Raji (cell line): ENCODE data around the gene FRMD8.

ENCODE experiments used
- POLR2A ChIP-seq: IDR thresholded peaks from 2 replicates; pipeline ENCODE4 v1.6.1; 2011; ENCODE audit warnings: low read depth, low read length, control low read depth; ENCODE audit not compliant: insufficient read depth

The FRMD8 gene

GRCh38 chr11:65386307-65387140 is at the start of gene FRMD8:
TSS of gene FRMD8 (plus strand) at chr11:65386637. CDS start at chr11:65387037, 400 bp downstream.
- TF ChIP-seq POLR2A, result peak; percentile 81

DNA sequence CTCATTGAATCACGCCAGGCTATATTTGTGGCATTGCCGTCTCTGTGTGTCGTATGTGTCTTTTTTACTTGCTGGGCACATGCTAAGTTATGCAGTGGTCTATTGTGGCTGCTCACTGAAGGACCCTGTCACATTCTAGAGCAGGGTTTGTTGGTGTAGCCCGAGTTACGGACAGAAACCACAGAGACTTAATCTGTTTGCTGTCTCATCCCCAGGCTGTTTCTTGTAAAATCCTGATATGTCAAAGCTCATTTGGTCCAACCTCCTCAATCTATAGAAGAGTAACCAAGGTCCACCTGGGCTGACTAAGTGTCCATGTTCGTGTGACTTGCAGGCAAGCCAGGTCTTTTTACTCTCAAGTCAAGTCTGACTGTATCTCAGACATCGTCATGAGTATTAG is 47.8 kb upstream of the FRMD8 start:
- no peak for TF ChIP-seq POLR2A

DNA sequence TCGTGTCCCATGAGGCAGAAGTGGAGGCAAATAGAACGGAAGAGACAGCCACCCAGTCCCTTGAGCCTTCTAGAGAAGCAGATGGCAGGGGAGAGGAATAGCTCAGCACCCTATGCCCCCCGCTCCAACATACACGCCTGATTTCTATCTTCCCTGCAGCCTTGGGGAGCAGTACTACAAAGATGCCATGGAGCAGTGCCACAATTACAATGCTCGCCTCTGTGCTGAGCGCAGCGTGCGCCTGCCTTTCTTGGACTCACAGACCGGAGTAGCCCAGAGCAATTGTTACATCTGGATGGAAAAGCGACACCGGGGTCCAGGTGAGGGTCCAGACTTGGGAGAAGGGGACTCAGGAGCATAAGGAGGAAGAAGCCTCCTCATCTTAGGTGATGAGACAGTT is 46.2 kb upstream of the FRMD8 start:
- TF ChIP-seq POLR2A, result no peak

GRCh38 chr11:65341856-65342255 is 44.6 kb upstream of the FRMD8 start:
- no peak for TF ChIP-seq POLR2A

- no peak for TF ChIP-seq POLR2A
Measured at GRCh38 chr11:65351511-65351910, 34.9 kb upstream of the FRMD8 start.

GRCh38 chr11:65352783-65353182 is 33.7 kb upstream of the FRMD8 start:
- no peak for TF ChIP-seq POLR2A

- TF ChIP-seq POLR2A, result no peak
Measured at GRCh38 chr11:65353376-65353775, 33.1 kb upstream of the FRMD8 start.

DNA sequence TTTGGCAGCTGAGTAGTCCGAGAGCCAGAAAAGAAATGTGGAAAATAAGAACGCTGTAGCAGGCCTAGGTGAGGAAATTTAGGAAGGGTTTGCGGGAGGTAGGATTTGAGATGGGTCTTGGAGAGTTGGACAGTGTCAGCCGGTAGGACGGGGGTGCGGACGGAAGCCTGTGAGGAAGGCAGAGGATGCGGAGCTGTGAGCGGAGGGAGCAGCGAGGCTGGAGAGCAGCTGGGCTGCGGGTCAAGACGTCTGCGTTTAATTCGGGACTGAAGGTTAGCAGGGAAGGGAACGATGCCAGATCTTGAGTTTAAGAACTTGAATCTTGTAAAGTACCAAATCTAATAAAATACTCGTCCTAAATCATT is 32.6 kb upstream of the FRMD8 start:
- no peak for TF ChIP-seq POLR2A

DNA sequence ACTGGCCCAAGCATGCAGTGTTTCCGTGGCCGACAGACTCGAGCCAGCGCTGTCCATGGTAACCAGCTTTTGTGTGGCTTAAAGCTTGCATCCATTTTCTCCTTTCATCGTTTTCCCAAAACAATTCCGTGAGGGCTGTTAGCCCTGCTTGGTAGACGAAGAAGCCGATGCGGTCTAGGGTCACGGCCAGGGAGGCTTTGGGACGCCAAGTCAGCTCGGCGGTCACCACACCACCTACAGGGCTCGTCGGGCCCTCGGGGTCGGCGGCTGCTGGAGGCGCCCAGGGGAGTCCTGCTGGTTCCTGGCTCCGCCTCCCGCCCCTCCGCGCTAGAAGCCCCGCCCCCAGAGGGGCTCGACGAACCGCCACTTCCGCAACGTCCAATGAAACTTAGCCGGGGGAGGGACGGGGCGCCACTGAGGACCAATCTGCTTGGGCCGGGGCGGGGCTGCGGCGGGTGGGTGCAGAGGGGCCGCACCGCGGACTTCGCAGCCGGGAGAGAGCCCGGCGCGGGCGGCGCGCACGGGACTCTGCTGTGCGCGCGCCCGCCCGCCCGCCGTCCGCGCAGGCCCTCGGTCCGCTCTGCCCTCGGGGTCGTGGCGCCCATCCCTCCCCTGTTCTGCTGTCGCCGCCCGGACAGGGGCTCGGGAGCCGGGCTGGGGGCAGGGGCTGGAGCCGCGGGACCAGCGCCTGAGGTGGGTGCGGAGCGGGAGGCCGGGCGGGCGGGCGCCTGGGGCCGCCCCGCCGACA is 32.0 kb upstream of the FRMD8 start, which contains the start of gene TIGD3:
Gene TIGD3 (plus strand): TSS at position 487 of the 748 bp plus-strand sequence. CDS start 1,058 bp downstream, outside the sequence.
- peak; percentile 70 for TF ChIP-seq POLR2A

- no peak for TF ChIP-seq POLR2A
Measured at GRCh38 chr11:65355013-65355775, 31.2 kb upstream of the FRMD8 start.

DNA sequence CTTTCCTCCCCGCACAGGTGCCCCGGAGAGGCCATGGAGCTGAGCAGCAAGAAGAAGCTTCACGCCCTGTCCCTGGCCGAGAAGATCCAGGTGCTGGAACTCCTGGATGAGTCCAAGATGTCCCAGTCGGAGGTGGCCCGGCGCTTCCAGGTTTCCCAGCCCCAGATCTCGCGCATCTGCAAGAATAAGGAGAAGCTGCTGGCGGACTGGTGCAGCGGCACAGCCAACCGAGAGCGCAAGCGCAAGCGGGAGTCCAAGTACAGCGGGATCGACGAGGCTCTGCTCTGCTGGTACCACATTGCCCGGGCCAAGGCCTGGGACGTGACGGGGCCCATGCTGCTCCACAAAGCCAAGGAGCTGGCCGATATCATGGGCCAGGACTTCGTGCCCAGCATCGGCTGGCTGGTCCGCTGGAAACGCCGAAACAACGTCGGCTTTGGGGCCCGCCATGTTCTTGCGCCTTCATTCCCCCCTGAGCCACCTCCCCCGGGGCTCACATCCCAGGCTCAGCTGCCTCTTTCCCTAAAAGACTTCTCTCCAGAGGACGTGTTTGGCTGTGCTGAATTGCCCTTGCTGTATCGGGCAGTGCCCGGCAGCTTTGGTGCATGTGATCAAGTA is 30.6 kb upstream of the FRMD8 start:
- TF ChIP-seq POLR2A, result no peak

DNA sequence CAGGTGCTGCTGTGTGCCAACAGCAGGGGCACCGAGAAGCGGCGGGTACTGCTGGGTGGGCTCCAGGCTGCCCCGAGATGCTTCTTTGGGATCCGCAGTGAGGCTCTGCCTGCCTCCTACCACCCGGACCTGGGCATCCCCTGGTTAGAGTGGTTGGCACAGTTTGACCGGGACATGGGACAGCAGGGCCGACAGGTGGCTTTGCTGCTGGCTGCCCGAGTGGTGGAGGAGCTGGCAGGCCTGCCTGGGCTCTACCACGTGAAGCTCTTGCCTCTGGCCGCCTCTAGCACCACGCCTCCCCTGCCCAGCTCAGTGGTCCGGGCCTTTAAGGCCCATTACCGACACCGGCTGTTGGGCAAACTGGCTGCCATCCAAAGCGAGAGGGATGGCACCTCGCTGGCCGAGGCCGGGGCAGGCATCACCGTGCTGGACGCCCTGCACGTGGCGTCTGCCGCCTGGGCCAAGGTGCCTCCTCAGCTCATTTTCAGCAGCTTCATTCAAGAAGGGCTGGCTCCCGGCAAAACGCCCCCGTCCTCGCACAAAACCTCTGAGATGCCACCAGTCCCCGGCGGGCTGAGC is 30.0 kb upstream of the FRMD8 start:
- no peak for TF ChIP-seq POLR2A

DNA sequence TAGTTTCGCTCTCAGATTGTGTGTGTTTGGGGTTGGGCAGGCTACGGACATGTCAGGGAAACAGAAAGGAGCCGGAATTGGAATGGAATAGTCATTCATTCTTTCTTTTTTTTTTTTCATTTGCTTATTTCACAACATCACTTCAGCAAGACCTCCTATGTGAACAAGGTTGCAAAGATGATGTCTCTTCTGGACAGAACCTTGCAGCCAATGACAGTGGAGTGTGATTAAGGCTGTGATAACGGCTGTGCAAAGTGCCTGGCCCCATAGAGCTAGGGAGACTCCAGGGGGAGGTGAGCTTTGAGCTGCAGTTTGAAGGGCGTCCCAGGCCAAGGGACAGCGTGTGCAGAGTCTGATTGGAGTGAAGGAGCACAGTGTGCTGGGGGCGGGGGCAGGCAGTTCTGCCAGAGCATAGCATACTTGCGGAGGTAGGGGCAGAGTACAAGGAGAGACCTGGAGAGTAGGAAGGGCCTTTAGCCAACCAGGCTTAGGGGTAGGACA is 28.5 kb upstream of the FRMD8 start:
- no peak for TF ChIP-seq POLR2A

DNA sequence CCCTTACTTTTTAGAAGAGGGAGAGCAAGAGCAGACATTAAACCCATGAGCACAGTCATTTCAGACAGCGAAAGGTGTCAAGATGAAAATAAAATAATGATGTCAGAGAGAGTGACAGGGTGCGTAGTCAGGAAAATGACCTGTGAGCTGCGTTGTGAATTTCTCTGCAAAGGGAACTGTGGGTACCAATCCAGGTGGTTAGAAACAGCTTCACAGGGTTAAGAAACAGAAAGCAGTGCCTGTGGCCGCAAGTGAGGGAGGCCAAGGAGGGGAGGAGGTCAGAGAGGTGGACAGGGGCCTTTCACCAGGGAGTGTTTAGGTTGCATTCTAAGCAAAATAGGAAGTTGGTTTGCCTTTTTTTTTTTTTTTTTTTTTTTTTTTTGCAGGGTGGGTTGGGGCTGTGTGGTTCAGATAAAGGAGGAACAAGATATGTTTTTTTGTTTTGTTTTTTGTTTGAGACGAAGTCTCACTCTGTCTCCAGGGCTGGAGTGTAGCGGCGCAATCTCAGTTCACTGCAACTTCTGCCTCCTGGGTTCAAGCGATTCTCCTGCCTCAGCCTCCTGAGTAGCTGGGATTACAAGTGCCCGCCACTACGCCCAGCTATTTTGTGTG is 24.0 kb upstream of the FRMD8 start:
- TF ChIP-seq POLR2A, result no peak
